GM18520 (cell line): ENCODE results near the gene PPT1.
A peak's percentile ranks its signal among the peaks of the same experiment; 100 is the strongest.

ENCODE experiments used
- ATAC-seq: cut with Tn5 transposase; IDR thresholded peaks from one replicate; pipeline ENCODE4 v1.9.1; 2021; ENCODE audit not compliant: unreplicated experiment

PPT1 gene

DNA sequence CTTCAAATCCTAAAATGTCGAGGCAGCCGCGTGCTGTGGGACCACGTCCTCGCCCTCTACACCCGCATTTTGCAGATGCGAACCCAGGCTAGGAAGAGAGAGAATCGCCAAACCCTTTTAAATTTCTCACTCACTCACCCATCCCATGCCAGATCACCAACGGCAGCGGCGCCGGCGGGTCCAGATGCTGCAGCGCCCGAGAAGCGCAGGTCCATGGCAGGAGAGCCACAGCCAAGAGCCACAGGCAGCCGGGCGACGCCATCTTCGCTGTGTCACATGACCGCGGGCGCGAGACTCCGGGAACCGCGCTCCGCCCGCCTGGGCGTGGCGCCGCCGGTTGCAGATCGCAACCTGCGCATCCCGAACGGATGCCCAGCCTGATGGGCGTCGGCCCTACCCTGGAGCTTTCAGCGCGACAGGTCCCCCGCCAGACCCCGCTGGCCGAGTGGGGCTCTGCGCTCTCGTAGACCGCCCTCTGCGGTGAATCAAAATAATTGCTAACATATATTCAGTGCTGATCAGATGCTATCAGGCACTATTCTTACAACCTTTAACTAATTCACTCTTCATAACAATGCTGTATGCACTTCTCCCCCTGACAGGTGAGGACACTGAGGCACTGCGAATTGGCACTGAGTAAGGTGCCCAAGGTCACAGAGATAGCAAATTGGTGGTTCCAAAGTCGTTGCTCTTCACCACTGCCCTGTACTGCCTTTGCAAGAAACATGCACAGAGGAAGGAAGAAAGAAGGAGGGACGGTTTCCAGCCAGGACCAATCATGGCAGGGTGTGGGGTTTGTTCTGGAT lies at the start of gene PPT1:
PPT1 (minus strand) TSS at position 276 of the 806 bp plus-strand sequence; CDS start at position 262, 14 bp downstream.
- ATAC-seq: peak; percentile 54

GRCh38 chr1:40143891-40144575 lies 47.0 kb upstream of the PPT1 start:
- ATAC-seq: no peak

GRCh38 chr1:40141878-40142535 lies 45.0 kb upstream of the PPT1 start:
- no peak for ATAC-seq

DNA sequence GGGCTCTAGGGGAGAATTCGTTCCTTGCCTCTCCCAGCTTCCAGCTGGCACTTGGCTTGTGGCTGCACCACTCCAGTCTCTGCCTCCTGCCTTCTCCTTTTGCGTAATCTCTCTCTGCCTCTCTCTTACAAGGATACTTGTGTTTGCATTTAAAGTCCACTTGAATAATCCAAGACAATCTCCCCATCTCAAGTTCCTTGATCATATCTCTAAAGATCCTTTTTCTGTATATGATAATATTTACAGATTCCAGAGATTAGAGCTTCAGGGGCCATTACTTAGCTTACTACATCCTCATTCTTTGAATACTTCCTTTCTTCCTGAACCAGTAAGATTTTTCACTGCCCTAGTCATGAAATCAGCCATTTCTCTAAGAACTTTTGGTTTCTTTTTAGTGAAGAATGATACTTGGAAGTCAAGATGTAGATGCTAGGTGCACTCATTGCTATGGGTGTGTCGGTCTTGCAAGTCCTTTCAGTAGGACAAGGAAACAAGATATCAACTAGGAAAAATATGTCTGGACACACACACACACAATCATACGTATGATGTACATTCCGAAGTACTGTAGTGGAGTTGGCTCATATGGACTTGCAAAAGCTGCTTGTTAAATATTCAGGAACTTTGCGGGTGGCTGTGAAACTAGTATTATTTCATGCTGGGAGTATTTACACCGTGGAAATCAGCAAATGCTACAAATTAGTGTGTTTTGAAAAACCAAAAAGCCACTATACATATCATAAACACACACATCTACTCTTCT lies 43.3 kb upstream of the PPT1 start:
- ATAC-seq: no peak

DNA sequence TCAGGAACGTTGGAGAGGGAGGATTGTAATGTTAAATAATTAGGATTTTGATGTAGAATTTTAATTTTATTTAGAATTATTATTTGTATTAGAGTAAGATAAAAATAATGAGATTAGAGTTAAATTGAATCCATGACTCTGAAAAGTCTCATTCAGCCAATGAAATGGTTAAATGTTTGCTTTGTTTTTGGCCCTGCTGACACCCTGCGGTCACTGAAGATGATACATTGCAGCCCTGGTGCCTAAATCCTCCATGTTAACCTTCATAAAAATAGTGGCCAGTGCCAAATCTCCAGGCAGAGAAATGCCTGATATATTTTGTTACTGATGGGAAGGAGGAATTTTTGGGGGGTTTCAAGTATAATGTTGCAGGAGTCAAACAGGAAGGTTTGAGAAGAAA lies 36.8 kb upstream of the PPT1 start:
- ATAC-seq: no peak

GRCh38 chr1:40133312-40133665 lies 36.2 kb upstream of the PPT1 start:
- no peak for ATAC-seq

GRCh38 chr1:40132383-40133311 lies 35.6 kb upstream of the PPT1 start:
- ATAC-seq: no peak

DNA sequence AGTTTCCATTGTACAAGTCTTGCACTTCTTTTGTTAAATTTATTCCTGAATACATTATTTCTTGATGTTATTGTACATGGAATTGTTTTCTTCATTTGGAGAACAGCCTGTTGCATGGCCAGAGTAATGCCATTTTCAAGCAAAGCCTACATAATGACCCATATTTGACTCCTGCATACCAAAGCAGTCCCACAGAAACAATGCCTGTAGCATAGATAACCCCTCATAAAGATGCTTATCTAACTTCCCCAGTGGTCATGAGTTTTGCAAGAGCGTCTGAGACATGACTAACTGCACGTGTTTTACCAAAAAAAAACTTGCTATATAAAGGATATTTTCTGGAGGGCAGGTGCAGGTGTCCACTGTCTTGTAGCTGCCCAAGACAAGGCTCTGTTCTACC lies 33.8 kb upstream of the PPT1 start:
- ATAC-seq: no peak

DNA sequence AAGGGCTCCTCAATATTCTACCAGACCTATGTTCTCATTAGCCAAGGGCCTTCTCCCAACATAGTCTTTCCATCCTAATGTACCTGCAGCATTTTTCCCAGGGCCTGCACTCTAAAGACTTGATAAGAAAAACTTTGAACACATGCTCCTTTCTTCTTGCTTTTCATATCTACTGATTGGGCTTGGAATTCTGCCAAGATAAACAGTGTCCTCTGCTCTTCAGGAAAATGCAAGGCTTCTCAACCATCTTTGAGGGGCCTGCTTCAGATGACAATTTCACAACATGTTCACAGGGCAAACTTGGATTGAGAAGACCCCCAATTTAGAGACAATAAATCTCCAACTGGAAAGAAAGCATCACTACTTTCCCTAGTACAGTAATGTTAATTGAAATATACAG lies 25.8 kb upstream of the PPT1 start:
- no peak for ATAC-seq

DNA sequence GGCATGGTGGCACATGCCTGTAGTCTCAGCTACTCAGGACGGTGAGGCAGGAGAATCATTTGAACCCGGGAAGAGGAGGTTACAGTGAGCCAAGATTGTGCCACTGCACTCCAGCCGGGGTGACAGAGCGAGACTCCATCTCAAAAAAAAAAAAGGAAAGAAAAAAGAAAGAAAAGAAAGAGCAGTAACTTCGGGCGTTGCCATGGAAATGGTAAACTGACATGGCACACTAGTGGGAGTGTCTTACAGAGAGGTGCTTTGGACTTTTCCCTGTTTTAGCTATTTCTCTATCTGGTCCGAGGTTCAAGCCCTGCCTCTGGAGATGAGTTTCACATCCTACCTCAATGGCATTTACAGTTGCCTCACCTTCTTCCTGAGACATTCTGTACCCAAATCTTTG lies 23.1 kb upstream of the PPT1 start:
- ATAC-seq: no peak

DNA sequence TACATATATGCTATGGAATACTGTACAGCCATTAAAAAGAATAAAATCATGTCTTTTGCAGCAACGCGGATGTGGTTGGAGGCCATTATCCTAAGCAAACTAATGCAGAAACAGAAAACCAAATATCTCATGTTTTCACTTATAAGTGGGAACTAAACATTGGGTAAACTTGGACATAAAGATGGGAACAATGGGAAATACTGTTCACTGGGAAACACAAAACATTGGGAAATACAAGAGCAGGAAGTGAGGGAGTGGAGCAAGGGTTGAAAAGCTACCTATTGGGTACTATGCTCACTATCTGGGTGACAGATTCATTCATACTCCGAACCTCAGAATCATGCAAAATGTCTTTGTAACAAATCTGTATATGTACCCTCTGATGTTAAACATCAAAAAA lies 17.3 kb upstream of the PPT1 start:
- no peak for ATAC-seq

DNA sequence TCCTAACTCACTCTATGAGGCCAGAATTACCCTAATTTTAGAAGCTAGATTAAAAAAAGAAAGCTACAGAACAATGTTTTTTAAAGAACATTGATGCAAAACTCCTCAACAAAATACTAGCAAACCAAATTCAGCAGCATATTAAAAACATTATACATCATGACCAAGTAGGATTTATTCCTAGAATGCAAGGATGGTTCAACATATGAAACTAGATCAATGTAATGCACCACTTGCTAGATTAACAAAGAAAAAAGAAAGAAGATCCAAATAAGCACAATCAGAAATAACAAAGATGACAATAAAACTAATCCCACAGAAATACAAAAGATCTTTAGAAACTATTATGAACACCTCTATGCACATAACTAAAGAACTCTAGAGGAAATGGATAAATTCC lies 13.3 kb upstream of the PPT1 start:
- ATAC-seq: no peak

GRCh38 chr1:40107290-40107959 lies 10.4 kb upstream of the PPT1 start:
- no peak for ATAC-seq

- ATAC-seq: no peak
Measured at GRCh38 chr1:40105028-40105427, 8.0 kb upstream of the PPT1 start.

DNA sequence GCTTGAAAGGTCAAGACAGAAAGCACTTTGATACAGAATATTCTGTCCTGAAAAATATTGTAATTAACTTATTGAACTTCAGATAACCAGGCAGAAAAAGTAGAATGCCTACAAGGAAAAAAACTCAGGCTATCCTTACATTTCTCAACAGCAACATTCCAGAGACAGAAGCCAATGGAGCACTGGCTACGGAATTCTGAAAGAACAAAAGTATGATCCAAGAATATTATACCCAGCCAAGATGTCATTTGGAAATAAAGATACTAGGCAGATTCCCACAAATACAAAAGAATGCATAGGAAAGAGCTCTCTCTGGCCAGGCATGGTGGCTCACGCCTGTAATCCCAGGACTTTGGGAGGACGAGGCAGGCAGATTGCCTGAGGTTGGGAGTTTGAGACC lies 5.8 kb upstream of the PPT1 start:
- ATAC-seq: no peak

- ATAC-seq: no peak
Measured at GRCh38 chr1:40102038-40102437, 5.0 kb upstream of the PPT1 start.

GRCh38 chr1:40096646-40096976 lies 441 bp downstream of the PPT1 start:
- no peak for ATAC-seq

DNA sequence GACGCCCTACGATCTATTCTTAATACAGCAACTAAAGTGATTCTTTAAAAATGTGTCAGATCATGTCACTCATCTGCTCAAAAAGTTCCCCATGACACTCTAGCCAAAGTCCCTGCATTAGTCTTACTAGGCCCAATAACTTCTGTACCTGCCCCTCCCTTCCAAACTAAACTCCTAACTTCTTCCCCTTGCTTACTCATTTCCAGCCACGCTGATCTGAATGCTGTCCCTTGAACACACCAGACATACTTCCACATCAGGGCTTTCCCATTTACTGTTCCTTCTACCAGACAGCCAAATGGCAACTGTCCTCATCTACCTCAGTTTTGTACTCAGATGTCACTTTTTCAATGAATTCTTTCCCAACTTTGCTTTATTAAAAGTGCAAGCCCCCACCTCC lies 1.2 kb downstream of the PPT1 start:
- ATAC-seq: no peak

GRCh38 chr1:40094466-40095110 lies 2.5 kb downstream of the PPT1 start:
- ATAC-seq: no peak
